ENCODE measurements around the gene TPD52L2.

DNA sequence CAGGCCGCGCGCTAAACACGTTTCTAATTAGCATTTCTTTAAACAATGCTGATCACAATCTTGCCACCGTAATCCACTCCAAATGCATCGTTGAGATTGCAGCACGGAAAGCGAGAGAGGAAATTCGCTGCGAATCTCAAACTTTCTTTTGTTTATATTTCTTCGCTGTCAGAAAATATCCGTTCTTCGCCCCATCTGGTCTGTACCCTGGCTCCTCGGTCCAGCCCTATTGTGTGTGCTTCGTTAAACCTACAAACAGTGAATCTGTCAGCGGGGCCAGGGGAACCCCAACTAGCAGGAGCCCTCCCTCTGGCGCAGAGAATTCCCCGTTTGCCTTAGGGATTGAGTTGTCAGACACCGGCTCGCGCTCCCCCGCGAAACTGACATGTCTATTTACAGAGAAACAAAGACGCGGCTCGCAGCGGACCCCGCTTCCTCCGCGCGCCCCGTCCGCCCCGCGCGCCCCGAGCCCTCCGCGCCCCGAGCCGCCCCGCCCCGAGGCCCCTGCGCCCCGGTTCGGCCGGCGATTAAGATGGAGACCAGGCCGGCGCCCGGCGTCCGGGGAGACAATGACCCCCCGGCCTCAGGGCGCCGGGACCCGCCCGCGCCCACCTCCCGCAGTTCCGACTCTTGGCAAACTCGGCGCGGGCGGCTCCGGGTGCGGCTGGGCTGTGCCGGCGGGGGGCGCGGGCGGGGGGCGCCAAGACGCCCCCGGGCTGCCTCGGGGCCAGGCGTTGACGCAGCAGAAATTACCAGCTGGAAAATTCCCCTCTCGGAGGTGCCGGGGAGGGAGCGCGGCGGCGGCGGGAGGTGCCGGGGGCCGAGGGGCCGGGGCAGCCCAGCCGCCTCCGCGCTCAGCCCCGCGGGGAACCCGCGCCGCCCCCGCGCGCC is 34.9 kb upstream of the TPD52L2 start:
- TF ChIP-seq, protein P1, sequence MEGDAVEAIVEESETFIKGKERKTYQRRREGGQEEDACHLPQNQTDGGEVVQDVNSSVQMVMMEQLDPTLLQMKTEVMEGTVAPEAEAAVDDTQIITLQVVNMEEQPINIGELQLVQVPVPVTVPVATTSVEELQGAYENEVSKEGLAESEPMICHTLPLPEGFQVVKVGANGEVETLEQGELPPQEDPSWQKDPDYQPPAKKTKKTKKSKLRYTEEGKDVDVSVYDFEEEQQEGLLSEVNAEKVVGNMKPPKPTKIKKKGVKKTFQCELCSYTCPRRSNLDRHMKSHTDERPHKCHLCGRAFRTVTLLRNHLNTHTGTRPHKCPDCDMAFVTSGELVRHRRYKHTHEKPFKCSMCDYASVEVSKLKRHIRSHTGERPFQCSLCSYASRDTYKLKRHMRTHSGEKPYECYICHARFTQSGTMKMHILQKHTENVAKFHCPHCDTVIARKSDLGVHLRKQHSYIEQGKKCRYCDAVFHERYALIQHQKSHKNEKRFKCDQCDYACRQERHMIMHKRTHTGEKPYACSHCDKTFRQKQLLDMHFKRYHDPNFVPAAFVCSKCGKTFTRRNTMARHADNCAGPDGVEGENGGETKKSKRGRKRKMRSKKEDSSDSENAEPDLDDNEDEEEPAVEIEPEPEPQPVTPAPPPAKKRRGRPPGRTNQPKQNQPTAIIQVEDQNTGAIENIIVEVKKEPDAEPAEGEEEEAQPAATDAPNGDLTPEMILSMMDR (IDR thresholded peaks at IDR 0.05; ENCODE audit: insufficient read depth, low read length): no peak
- TF ChIP-seq POLR2AphosphoS5 (IDR thresholded peaks at IDR 0.05; ENCODE audit: low read depth) (no peak), SPI1 (IDR thresholded peaks at IDR 0.05; ENCODE audit: borderline replicate concordance, low read depth) (no peak), GABPA (IDR thresholded peaks at IDR 0.05; ENCODE audit: low read depth) (no peak)
- TF ChIP-seq, protein P2, sequence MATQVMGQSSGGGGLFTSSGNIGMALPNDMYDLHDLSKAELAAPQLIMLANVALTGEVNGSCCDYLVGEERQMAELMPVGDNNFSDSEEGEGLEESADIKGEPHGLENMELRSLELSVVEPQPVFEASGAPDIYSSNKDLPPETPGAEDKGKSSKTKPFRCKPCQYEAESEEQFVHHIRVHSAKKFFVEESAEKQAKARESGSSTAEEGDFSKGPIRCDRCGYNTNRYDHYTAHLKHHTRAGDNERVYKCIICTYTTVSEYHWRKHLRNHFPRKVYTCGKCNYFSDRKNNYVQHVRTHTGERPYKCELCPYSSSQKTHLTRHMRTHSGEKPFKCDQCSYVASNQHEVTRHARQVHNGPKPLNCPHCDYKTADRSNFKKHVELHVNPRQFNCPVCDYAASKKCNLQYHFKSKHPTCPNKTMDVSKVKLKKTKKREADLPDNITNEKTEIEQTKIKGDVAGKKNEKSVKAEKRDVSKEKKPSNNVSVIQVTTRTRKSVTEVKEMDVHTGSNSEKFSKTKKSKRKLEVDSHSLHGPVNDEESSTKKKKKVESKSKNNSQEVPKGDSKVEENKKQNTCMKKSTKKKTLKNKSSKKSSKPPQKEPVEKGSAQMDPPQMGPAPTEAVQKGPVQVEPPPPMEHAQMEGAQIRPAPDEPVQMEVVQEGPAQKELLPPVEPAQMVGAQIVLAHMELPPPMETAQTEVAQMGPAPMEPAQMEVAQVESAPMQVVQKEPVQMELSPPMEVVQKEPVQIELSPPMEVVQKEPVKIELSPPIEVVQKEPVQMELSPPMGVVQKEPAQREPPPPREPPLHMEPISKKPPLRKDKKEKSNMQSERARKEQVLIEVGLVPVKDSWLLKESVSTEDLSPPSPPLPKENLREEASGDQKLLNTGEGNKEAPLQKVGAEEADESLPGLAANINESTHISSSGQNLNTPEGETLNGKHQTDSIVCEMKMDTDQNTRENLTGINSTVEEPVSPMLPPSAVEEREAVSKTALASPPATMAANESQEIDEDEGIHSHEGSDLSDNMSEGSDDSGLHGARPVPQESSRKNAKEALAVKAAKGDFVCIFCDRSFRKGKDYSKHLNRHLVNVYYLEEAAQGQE (IDR thresholded peaks at IDR 0.05; ENCODE audit: insufficient replicate concordance, low read depth): no peak

Data from HL-60 (cell line).